IMR-90 (cell line): ENCODE data around the gene OR10A5.

Experiments
- CEBPB ChIP-seq: IDR thresholded peaks from 2 replicates; pipeline ENCODE4 v1.6.1; 2012; ENCODE audit warnings: low read depth, low read length, improper control_type of control experiment
- CTCF ChIP-seq: conservative IDR thresholded peaks from 2 replicates; pipeline ENCODE4 v1.5.1; 2012; ENCODE audit warnings: mild to moderate bottlenecking, low read depth, low read length, improper control_type of control experiment
- FOS ChIP-seq: fragments of 150-350 bp; IDR thresholded peaks from 2 replicates; pipeline ENCODE4 v1.6.1; 2016; ENCODE audit warnings: low read depth, low read length
- POLR2A ChIP-seq: IDR thresholded peaks from 2 replicates; pipeline ENCODE4 v1.6.1; 2012; ENCODE audit warnings: mild to moderate bottlenecking, low read depth, low read length
- RAD21 ChIP-seq: IDR thresholded peaks from 2 replicates; pipeline ENCODE4 v1.6.1; 2012; ENCODE audit warnings: low read length, improper control_type of control experiment
- RFX5 ChIP-seq: IDR thresholded peaks from 2 replicates; pipeline ENCODE4 v1.8.0; 2012; ENCODE audit warnings: low read depth, mild to moderate bottlenecking, low read length, moderate library complexity
- USF2 ChIP-seq: fragments of 150-350 bp; IDR thresholded peaks from 2 replicates; pipeline ENCODE4 v1.6.1; 2017; ENCODE audit warnings: mild to moderate bottlenecking, antibody characterized with exemption, low read length, low read depth

GRCh38 chr11:6889835-6890234 lies 44.4 kb downstream of the OR10A5 start:
- no peak for TF ChIP-seq CTCF
- TF ChIP-seq RFX5 = no peak
- no peak for TF ChIP-seq FOS
- TF ChIP-seq POLR2A = no peak
- TF ChIP-seq CEBPB = no peak
- no peak for TF ChIP-seq RAD21
- TF ChIP-seq USF2 = no peak
